HG03558 (cell line): ENCODE results near the gene MEF2B.
"Not testable (repeated sequence)": the region's sequence is repeated elsewhere in the genome, so short reads cannot be mapped to it uniquely, and the experiment has no call there.

ENCODE experiments used
- ATAC-seq: cut with Tn5 transposase; IDR thresholded peaks from one replicate; pipeline ENCODE4 v1.9.1; 2021; ENCODE audit warnings: moderate number of reproducible peaks; ENCODE audit not compliant: unreplicated experiment; ENCODE audit errors: extremely low read depth

Gene MEF2B

GRCh38 chr19:19105365-19106055 is 64.6 kb downstream of the MEF2B start:
- ATAC-seq: no peak

GRCh38 chr19:19103167-19103566 is 66.9 kb downstream of the MEF2B start:
- no peak for ATAC-seq

- not testable (repeated sequence) for ATAC-seq
Observed at GRCh38 chr19:19102566-19102965, 67.5 kb downstream of the MEF2B start.

GRCh38 chr19:19101540-19101939 is 68.5 kb downstream of the MEF2B start:
- ATAC-seq: no peak

GRCh38 chr19:19098703-19099632 is 71.1 kb downstream of the MEF2B start:
- ATAC-seq: no peak

- ATAC-seq: no peak
Observed at GRCh38 chr19:19098084-19098702, 71.9 kb downstream of the MEF2B start.

GRCh38 chr19:19096641-19097627 is 73.1 kb downstream of the MEF2B start:
- no peak for ATAC-seq

- ATAC-seq: no peak
Observed at GRCh38 chr19:19095691-19096090, 74.4 kb downstream of the MEF2B start.
